ENCODE data around the gene FIGNL2.
"Not testable (repeated sequence)": the region's sequence is repeated elsewhere in the genome, so short reads cannot be mapped to it uniquely, and the experiment has no call there.

Gene FIGNL2

GRCh38 chr12:51818086-51818485 lies 30.4 kb downstream of the FIGNL2 start:
- no peak for DNase-seq (ENCODE audit: low spot score)

- DNase-seq (ENCODE audit: low spot score), result no peak
Measured at GRCh38 chr12:51817027-51817953, 31.2 kb downstream of the FIGNL2 start.

GRCh38 chr12:51815571-51815970 lies 32.9 kb downstream of the FIGNL2 start:
- peak; percentile 45 for DNase-seq (ENCODE audit: low spot score)

GRCh38 chr12:51814311-51815088 lies 34.0 kb downstream of the FIGNL2 start:
- peak; percentile 94 for DNase-seq (ENCODE audit: low spot score)

- DNase-seq (ENCODE audit: low spot score), result no peak
Measured at GRCh38 chr12:51813931-51814310, 34.6 kb downstream of the FIGNL2 start.

GRCh38 chr12:51812871-51813270 lies 35.6 kb downstream of the FIGNL2 start:
- DNase-seq (ENCODE audit: low spot score), result no peak

GRCh38 chr12:51811203-51812202 lies 37.0 kb downstream of the FIGNL2 start:
- DNase-seq (ENCODE audit: low spot score), result no peak

- no peak for DNase-seq (ENCODE audit: low spot score)
Measured at GRCh38 chr12:51809193-51809592, 39.3 kb downstream of the FIGNL2 start.

GRCh38 chr12:51806896-51807295 lies 41.6 kb downstream of the FIGNL2 start:
- no peak for DNase-seq (ENCODE audit: low spot score)

GRCh38 chr12:51801027-51801426 lies 47.5 kb downstream of the FIGNL2 start:
- no peak for DNase-seq (ENCODE audit: low spot score)

- DNase-seq (ENCODE audit: low spot score), result no peak
Measured at GRCh38 chr12:51798501-51798900, 50.0 kb downstream of the FIGNL2 start.

GRCh38 chr12:51798051-51798450 lies 50.5 kb downstream of the FIGNL2 start:
- DNase-seq (ENCODE audit: low spot score), result not testable (repeated sequence)

- DNase-seq (ENCODE audit: low spot score), result no peak
Measured at GRCh38 chr12:51797301-51797700, 51.2 kb downstream of the FIGNL2 start.

- no peak for DNase-seq (ENCODE audit: low spot score)
Measured at GRCh38 chr12:51793201-51793600, 55.3 kb downstream of the FIGNL2 start.

- no peak for DNase-seq (ENCODE audit: low spot score)
Measured at GRCh38 chr12:51792417-51792816, 56.1 kb downstream of the FIGNL2 start.

- DNase-seq (ENCODE audit: low spot score), result no peak
Measured at GRCh38 chr12:51788876-51789275, 59.6 kb downstream of the FIGNL2 start.

GRCh38 chr12:51785906-51786305 lies 62.6 kb downstream of the FIGNL2 start:
- no peak for DNase-seq (ENCODE audit: low spot score)

- DNase-seq (ENCODE audit: low spot score), result no peak
Measured at GRCh38 chr12:51784688-51785087, 63.8 kb downstream of the FIGNL2 start.

- DNase-seq (ENCODE audit: low spot score), result no peak
Measured at GRCh38 chr12:51779876-51780275, 68.6 kb downstream of the FIGNL2 start.

- DNase-seq (ENCODE audit: low spot score), result no peak
Measured at GRCh38 chr12:51777973-51778372, 70.5 kb downstream of the FIGNL2 start.

GRCh38 chr12:51777457-51777856 lies 71.1 kb downstream of the FIGNL2 start:
- DNase-seq (ENCODE audit: low spot score), result no peak

GRCh38 chr12:51774933-51775332 lies 73.6 kb downstream of the FIGNL2 start:
- no peak for DNase-seq (ENCODE audit: low spot score)
